Measurements from ENCODE around the gene ESYT1. TPM values are rescaled to one million over a fixed set of nuclear protein-coding genes. Genes with fewer than 3 reads are reported as not detected.
A peak's percentile ranks its signal among the peaks of the same experiment; 100 is the strongest.

Gene ESYT1
- polyA plus RNA-seq, 3 donors from 2014 or later, result 217 to 502 (median 273) TPM

- Mint-ChIP-seq H3K36me3 (no peaks in the 10 kb centered on the region), H3K4me1 (no peaks in the 10 kb centered on the region), H3K27me3 (ENCODE audit: low read depth in 3 of 3) (peaks cover 0 to 4% (median 2%) of the 10 kb centered on the region in 3 donors), H3K9me3 (no peaks in the 10 kb centered on the region), H3K4me3 (no peak overlapping the region), H3K27ac (no peak overlapping the region)
- DNase-seq, result no peak
These were observed 41.5 kb upstream of the ESYT1 start for GRCh38 chr12:56086608-56087007.

- no peak overlapping the region for H3K27ac Mint-ChIP-seq
- H3K9me3 Mint-ChIP-seq, result no peaks in the 10 kb centered on the region
- no peaks in the 10 kb centered on the region for H3K36me3 Mint-ChIP-seq
- H3K4me1 Mint-ChIP-seq, result no peaks in the 10 kb centered on the region
- H3K4me3 Mint-ChIP-seq, result no peak overlapping the region
- H3K27me3 Mint-ChIP-seq (ENCODE audit: low read depth in 3 of 3), result peaks cover 0 to 4% (median 0%) of the 10 kb centered on the region in 3 donors
- DNase-seq, result no peak
These were observed 40.8 kb upstream of the ESYT1 start for GRCh38 chr12:56087220-56087619.

- Mint-ChIP-seq H3K36me3 (peaks cover 0 to 5% (median 0%) of the 10 kb centered on the region in 3 donors), H3K9me3 (no peaks in the 10 kb centered on the region), H3K4me1 (peaks cover 12 to 15% of the 10 kb centered on the region in 2 donors), H3K27ac (no peak overlapping the region), H3K4me3 (no peak overlapping the region), H3K27me3 (ENCODE audit: low read depth in 3 of 3) (peaks cover 0 to 10% (median 8%) of the 10 kb centered on the region in 3 donors)
- DNase-seq, result no peak
These were observed 30.3 kb upstream of the ESYT1 start for GRCh38 chr12:56097738-56098137.

GRCh38 chr12:56098592-56098991 lies 29.5 kb upstream of the ESYT1 start:
- peaks cover 0 to 8% (median 6%) of the 10 kb centered on the region in 3 donors for H3K27me3 Mint-ChIP-seq (ENCODE audit: low read depth in 3 of 3)

GRCh38 chr12:56099787-56100186 lies 28.3 kb upstream of the ESYT1 start:
- Mint-ChIP-seq H3K4me1 (peaks cover 30 to 35% of the 10 kb centered on the region in 2 donors), H3K27ac (peak overlapping the region in 3 of 6 donors; percentile 0 to 36 (median 33)), H3K27me3 (ENCODE audit: low read depth in 3 of 3) (peaks cover 4 to 15% (median 6%) of the 10 kb centered on the region in 3 donors), H3K9me3 (no peaks in the 10 kb centered on the region), H3K36me3 (peaks cover 0 to 5% (median 0%) of the 10 kb centered on the region in 3 donors), H3K4me3 (no peak overlapping the region)
- no peak for DNase-seq

More at GRCh38 chr12:56098592-56098991, 29.5 kb upstream of the ESYT1 start:
- Mint-ChIP-seq H3K36me3 (peaks cover 0 to 5% (median 0%) of the 10 kb centered on the region in 3 donors), H3K4me3 (no peak overlapping the region), H3K9me3 (no peaks in the 10 kb centered on the region), H3K27ac (no peak overlapping the region), H3K4me1 (peaks cover 20 to 23% of the 10 kb centered on the region in 2 donors)
- no peak for DNase-seq

- Mint-ChIP-seq H3K4me3 (no peak overlapping the region), H3K4me1 (peaks cover 43 to 47% of the 10 kb centered on the region in 2 donors), H3K27ac (peak overlapping the region in 3 of 6 donors; percentile 69 to 98 (median 97))
These were observed 27.0 kb upstream of the ESYT1 start for GRCh38 chr12:56101045-56101444.

GRCh38 chr12:56102683-56103065 lies 25.4 kb upstream of the ESYT1 start:
- Mint-ChIP-seq H3K4me1 (peaks cover 50 to 57% of the 10 kb centered on the region in 2 donors), H3K9me3 (no peaks in the 10 kb centered on the region), H3K36me3 (peaks cover 0 to 5% (median 5%) of the 10 kb centered on the region in 3 donors), H3K4me3 (peak overlapping the region; percentile 92 to 100 (median 96)), H3K27me3 (ENCODE audit: low read depth in 3 of 3) (peaks cover 4 to 14% (median 7%) of the 10 kb centered on the region in 3 donors), H3K27ac (peak overlapping the region; percentile 93 to 99 (median 96))
- no peak for DNase-seq

More at GRCh38 chr12:56101045-56101444, 27.0 kb upstream of the ESYT1 start:
- Mint-ChIP-seq H3K27me3 (ENCODE audit: low read depth in 3 of 3) (peaks cover 4 to 12% (median 7%) of the 10 kb centered on the region in 3 donors), H3K36me3 (peaks cover 0 to 5% (median 0%) of the 10 kb centered on the region in 3 donors), H3K9me3 (no peaks in the 10 kb centered on the region)
- DNase-seq, result no peak

GRCh38 chr12:56103066-56103711 lies 24.9 kb upstream of the ESYT1 start:
- Mint-ChIP-seq H3K4me1 (peaks cover 50 to 57% of the 10 kb centered on the region in 2 donors), H3K36me3 (peaks cover 0 to 10% (median 5%) of the 10 kb centered on the region in 3 donors)

GRCh38 chr12:56103823-56104108 lies 24.3 kb upstream of the ESYT1 start:
- Mint-ChIP-seq H3K4me3 (peak overlapping the region; percentile 92 to 100 (median 96)), H3K4me1 (peaks cover 50 to 57% of the 10 kb centered on the region in 2 donors), H3K27me3 (ENCODE audit: low read depth in 3 of 3) (peaks cover 4 to 11% (median 7%) of the 10 kb centered on the region in 3 donors), H3K27ac (peak overlapping the region; percentile 93 to 99 (median 96)), H3K36me3 (peaks cover 0 to 15% (median 5%) of the 10 kb centered on the region in 3 donors), H3K9me3 (no peaks in the 10 kb centered on the region)
- DNase-seq, result no peak

More at GRCh38 chr12:56103066-56103711, 24.9 kb upstream of the ESYT1 start:
- DNase-seq, result peak; percentile 44 to 49 (median 49)
- Mint-ChIP-seq H3K27me3 (ENCODE audit: low read depth in 3 of 3) (peaks cover 4 to 13% (median 7%) of the 10 kb centered on the region in 3 donors), H3K4me3 (peak overlapping the region; percentile 92 to 100 (median 96)), H3K27ac (peak overlapping the region; percentile 93 to 99 (median 96)), H3K9me3 (no peaks in the 10 kb centered on the region)

- Mint-ChIP-seq H3K9me3 (no peaks in the 10 kb centered on the region), H3K27ac (peak within 1 kb of the TSS; percentile 93 to 99 (median 96)), H3K36me3 (peaks cover 0 to 18% (median 5%) of the 10 kb centered on the region in 3 donors), H3K4me1 (peaks cover 50 to 57% of the 10 kb centered on the region in 2 donors), H3K27me3 (ENCODE audit: low read depth in 3 of 3) (peaks cover 4 to 11% (median 7%) of the 10 kb centered on the region in 3 donors), H3K4me3 (peak within 1 kb of the TSS; percentile 92 to 100 (median 96))
- DNase-seq, result peak; percentile 93 to 94 (median 94)
These were observed 23.8 kb upstream of the ESYT1 start, which contains the start of gene PA2G4 for GRCh38 chr12:56104109-56104814. PA2G4 (plus strand) TSS chr12:56104559; CDS start chr12:56104738, 179 bp downstream.

- peaks cover 4 to 11% (median 7%) of the 10 kb centered on the region in 3 donors for H3K27me3 Mint-ChIP-seq (ENCODE audit: low read depth in 3 of 3)
- peak overlapping the region; percentile 92 to 100 (median 96) for H3K4me3 Mint-ChIP-seq
- no peaks in the 10 kb centered on the region for H3K9me3 Mint-ChIP-seq
- H3K36me3 Mint-ChIP-seq, result peaks cover 0 to 21% (median 5%) of the 10 kb centered on the region in 3 donors
- DNase-seq, result peak in 1 of 3 donors; percentile 13
- H3K4me1 Mint-ChIP-seq, result peaks cover 50 to 57% of the 10 kb centered on the region in 2 donors
- peak overlapping the region; percentile 93 to 99 (median 96) for H3K27ac Mint-ChIP-seq
These were observed 23.1 kb upstream of the ESYT1 start for GRCh38 chr12:56104815-56105608.

- Mint-ChIP-seq H3K4me3 (peak overlapping the region; percentile 92 to 100 (median 96)), H3K27ac (peak overlapping the region; percentile 93 to 99 (median 96)), H3K9me3 (no peaks in the 10 kb centered on the region), H3K27me3 (ENCODE audit: low read depth in 3 of 3) (peaks cover 4 to 11% (median 7%) of the 10 kb centered on the region in 3 donors), H3K4me1 (peaks cover 50 to 57% of the 10 kb centered on the region in 2 donors), H3K36me3 (peaks cover 4 to 26% (median 9%) of the 10 kb centered on the region in 3 donors)
- DNase-seq, result no peak
These were observed 22.5 kb upstream of the ESYT1 start for GRCh38 chr12:56105609-56105902.

- Mint-ChIP-seq H3K4me3 (no peak overlapping the region), H3K27me3 (ENCODE audit: low read depth in 3 of 3) (peaks cover 4 to 9% (median 7%) of the 10 kb centered on the region in 3 donors), H3K36me3 (peaks cover 13 to 36% (median 16%) of the 10 kb centered on the region in 3 donors), H3K4me1 (peaks cover 43 to 47% of the 10 kb centered on the region in 2 donors), H3K9me3 (no peaks in the 10 kb centered on the region), H3K27ac (peak overlapping the region in 2 of 6 donors; percentile 31 to 75)
- DNase-seq, result no peak
These were observed 20.8 kb upstream of the ESYT1 start for GRCh38 chr12:56107242-56107641.
